ENCODE measurements around the gene CNTF.

CNTF gene

DNA sequence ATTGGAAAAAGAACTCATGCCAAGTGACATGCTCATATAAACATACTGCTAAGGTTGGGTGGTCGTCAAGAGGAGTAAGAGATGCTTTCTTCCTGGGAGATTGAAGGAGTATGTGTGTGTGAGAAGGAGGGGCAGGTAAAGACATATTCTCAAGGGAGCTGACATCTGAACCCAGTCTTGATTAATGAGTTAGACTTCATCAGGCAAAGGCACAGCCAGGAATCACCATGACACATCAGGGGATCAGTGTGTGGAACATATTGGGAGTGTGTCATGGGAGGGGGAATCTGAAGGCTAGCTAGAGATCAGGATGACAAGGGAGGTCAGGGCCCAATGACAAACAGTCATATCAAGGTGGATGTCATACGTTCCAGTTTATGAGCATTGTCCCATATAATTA, 14.9 kb downstream of the CNTF start:
- in situ Hi-C loops (cut with MboI; ENCODE audit: low pct_unique_long_range_greater_than_20kb, low sequenced_read_pairs): loop anchor here (25.0 kb wide), 1 partner anchor 275 kb away; no protein-coding TSS in a partner anchor
- no peak for DNase-seq

DNA sequence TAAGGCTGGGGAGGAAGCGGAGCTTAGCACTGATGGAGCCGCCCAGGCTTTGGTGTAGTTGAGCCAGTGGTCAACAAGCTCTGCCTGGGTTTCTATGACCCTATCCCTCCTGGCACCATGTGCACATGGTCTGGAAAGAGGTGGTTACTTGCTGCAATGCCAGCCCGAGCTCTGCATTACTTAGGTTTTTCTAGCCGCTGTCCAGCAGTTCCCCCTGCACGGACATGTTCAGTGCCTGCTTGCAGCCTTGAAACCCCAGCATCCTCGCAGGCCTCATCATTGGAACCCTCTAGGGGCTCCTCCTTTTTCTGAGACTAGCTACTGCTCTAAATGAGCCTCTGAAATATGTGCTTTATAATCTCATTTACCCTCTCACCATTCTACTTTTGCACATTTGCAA, 16.6 kb downstream of the CNTF start:
- DNase-seq: no peak
- in situ Hi-C loops (cut with MboI; ENCODE audit: low pct_unique_long_range_greater_than_20kb, low sequenced_read_pairs): loop anchor here (25.0 kb wide), 1 partner anchor 273 kb away; no protein-coding TSS in a partner anchor

DNA sequence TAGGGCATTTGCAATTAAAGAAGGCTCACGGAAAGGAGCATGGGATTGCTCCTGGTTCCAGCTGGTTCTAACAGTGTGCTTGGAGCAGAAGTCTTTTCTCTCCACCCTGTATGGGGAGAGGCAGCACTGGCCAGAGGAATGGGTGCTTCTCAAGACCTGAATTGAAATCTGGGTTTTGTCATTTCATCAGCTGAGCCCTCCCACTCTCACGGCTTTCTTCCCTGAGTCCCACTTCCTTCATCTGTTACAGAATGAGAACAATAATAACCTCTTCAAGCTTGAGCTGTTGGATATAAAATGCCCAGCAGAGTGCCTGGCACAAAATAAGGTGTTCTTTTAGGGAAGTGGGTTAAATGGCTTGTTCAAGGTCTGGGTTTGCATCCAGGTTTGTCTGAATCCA, 17.2 kb downstream of the CNTF start:
- in situ Hi-C loops (cut with MboI; ENCODE audit: low pct_unique_long_range_greater_than_20kb, low sequenced_read_pairs): loop anchor here (25.0 kb wide), 1 partner anchor 273 kb away; no protein-coding TSS in a partner anchor
- peak; percentile 18 for DNase-seq

DNA sequence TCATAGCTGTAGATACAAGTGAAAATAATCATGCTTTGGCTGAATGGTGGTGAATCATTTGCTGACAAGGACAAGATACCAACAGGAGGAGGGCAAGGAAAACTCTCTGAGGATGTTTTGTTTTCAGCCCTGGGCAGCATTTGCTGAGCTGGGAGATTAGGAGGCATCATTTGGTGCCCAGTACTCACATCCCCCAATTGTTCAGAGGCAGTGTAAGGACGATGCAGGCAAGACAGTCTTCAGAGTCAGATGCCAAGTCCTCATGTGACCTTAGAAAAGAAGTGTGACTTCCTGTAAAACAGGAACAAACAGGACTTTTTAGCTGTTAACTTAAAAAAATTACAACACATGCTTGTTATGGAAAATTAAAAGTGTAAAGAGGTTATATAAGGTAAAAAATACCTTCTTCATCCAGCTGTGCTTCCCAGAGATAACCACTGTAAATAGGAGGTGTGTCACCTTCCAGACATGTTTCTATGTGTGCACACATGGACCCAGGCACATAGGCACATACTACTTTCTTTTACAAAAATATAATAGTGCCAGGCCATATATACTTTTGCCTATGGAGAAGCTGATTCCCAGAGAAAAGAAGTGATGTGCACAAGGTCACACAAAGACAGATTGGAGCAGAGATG, 18.0 kb downstream of the CNTF start:
- peak; percentile 40 for DNase-seq
- in situ Hi-C loops (cut with MboI; ENCODE audit: low pct_unique_long_range_greater_than_20kb, low sequenced_read_pairs): loop anchor here (25.0 kb wide), 1 partner anchor 272 kb away; no protein-coding TSS in a partner anchor

DNA sequence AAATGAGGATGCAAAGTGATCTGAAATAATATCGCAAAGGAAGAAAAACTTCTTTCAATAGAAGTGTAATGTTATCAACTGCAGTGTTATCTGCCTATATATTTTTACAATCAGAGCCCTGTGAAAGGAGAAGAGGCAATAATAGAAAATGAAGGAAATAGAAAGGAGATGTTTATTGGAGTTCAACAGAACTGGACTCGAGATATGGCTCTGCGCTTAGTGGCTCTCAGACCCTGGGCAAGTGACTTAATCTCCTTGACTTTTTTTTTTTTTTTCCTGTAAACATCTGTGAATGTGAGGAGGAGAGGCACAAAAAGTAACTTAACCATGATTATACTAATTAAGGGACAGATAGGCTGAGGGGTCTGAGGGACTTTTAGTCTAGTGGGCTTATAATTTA, 18.9 kb downstream of the CNTF start:
- peak; percentile 15 for DNase-seq
- in situ Hi-C loops (cut with MboI; ENCODE audit: low pct_unique_long_range_greater_than_20kb, low sequenced_read_pairs): loop anchor here (25.0 kb wide), 1 partner anchor 271 kb away; no protein-coding TSS in a partner anchor

DNA sequence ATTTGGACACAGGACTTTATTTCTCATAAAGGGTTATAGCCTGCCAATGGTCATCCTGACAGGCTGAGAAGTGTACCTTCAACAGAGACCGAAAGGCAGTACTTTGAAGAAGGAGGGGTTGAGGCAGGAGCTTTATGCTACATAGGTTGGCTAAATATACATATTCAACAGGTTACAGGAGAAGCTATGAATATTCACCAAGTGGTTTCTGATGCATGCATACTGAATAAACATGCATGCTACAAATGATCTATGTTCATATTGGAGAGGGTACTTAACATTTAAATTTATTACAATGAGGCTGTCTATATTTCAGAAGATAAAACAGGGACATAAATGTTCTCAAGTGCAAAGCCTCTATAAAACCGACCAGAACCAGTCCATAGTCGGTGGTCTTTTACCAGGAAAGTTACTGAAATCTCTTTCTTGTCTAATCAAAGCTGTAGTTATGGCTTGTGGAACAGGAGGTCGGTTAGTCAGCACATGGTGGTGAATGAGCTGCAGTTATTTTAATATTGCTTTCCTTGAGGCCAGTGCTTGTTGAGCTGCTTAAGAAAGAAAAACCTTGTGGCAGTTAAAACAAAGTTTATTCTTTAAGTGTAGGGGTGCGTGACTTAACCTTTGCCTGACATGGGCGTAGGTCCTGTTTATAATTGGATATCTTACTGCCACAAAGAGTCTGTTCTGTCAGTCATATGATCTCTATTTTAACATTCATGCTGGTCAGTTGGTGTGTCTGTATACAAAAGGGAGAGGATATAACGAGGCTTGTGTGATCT, 19.5 kb downstream of the CNTF start:
- in situ Hi-C loops (cut with MboI; ENCODE audit: low pct_unique_long_range_greater_than_20kb, low sequenced_read_pairs): loop anchor here (25.0 kb wide), 1 partner anchor 270 kb away; no protein-coding TSS in a partner anchor

DNA sequence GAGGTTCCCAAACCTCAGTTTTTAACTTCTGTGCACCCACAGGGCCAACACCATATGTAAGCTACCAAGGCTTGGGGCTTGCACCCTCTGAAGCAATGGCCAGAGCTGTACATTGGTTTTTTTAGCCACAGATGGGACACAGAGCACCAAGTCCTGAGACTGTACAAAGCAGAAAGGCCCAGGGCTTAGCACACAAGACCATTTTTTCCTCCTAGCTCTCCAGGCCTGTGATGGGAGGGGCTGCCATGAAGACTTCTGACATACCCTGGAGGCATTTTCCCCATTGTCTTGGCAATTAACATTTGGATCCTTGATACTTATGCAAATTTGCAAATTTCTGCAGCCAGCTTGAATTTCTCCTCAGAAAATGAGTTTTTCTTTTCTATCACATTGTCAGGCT, 23.4 kb downstream of the CNTF start:
- in situ Hi-C loops (cut with MboI; ENCODE audit: low pct_unique_long_range_greater_than_20kb, low sequenced_read_pairs): loop anchor here (25.0 kb wide), 1 partner anchor 266 kb away; no protein-coding TSS in a partner anchor
- no peak for DNase-seq

More for the DNA sequence above, 19.5 kb downstream of the CNTF start:
- DNase-seq: no peak

DNA sequence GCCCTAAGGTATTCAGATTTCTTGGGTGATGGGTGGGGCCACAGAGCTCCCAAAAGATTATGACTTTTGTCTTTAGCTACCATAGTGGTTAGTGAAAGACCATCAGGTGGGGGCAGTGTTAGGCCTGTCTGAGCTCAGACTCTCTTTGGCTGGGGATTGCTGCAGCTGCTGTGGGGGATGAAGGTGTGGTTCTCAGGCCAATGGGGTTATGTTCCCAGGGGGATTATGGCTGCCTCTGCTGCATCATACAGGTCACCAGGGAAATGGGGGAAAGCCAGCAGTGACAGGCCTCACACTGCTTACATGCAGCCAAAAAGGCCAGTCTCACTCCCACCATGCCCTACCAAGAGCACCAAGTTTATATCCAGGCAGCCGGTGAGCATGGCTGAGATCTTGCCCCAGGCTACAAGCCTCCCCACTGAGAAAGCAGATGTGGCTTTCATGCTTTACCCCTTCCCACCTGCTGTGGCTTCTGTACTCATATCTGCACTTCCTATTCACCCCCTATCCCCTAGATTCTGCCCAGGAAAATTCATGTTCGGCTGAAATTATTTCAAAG, 24.8 kb downstream of the CNTF start:
- peak; percentile 38 for DNase-seq
- in situ Hi-C loops (cut with MboI; ENCODE audit: low pct_unique_long_range_greater_than_20kb, low sequenced_read_pairs): loop anchor here (25.0 kb wide), 1 partner anchor 265 kb away; no protein-coding TSS in a partner anchor

DNA sequence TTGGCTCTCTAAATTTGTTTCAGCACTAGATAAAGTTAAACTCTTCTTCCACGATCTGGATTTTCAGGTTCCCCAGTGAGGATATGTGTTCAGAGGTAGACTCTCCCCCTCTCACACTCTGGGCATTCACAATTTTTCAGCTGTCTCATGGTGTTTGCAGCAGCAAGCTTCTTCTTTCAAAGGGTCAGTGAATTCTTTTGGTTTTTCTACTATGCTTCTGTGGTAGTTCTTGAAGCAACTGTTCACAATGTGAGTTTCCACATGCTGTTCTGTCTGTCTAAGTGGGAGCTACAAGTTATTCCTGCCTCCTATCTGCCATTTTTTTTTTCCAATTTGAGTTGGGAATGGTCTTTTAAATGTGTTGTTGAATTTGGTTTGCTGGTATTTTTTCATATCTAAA, 25.4 kb downstream of the CNTF start:
- in situ Hi-C loops (cut with MboI; ENCODE audit: low pct_unique_long_range_greater_than_20kb, low sequenced_read_pairs): loop anchor here (25.0 kb wide), 1 partner anchor 264 kb away; no protein-coding TSS in a partner anchor
- no peak for DNase-seq

DNA sequence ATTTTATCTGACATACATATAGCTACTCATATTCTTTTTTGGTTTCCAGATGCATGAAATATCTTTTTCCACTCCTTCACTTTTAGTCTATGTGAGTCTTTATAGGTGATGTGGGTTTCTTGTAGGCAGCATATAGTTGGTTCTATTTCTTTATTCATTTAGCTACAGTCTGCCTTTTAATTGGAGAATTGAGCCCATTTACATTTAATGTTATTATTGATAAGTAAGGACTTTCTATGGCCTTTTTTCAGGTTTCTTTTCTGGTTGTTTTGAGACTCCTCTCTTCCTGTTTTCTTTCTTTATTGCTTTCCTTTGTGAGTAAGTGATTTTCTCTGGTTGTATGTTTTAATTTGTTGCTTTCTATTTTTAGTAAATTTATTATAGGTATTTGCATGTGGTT, 27.2 kb downstream of the CNTF start:
- in situ Hi-C loops (cut with MboI; ENCODE audit: low pct_unique_long_range_greater_than_20kb, low sequenced_read_pairs): loop anchor here (25.0 kb wide), 1 partner anchor 263 kb away; no protein-coding TSS in a partner anchor
- no peak for DNase-seq

DNA sequence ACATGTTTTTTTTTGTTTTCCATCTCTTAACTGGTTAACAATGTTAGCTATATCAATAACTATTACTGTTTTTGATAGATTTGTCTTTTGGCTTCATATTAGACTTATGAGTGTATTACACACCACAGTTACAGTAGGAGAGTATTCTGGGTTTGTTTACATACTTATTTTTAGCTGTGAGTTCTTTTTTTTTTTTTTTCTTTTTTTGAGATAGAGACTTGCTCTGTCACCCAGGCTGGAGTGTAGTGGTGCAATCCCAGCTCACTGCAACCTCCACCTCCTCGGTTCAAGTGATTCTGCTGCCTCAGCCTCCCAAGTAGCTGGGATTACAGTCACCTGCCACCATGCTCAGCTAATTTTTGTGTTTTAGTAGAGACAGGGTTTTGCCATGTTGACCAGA, 28.0 kb downstream of the CNTF start:
- DNase-seq: no peak
- in situ Hi-C loops (cut with MboI; ENCODE audit: low pct_unique_long_range_greater_than_20kb, low sequenced_read_pairs): no loop called here

DNA sequence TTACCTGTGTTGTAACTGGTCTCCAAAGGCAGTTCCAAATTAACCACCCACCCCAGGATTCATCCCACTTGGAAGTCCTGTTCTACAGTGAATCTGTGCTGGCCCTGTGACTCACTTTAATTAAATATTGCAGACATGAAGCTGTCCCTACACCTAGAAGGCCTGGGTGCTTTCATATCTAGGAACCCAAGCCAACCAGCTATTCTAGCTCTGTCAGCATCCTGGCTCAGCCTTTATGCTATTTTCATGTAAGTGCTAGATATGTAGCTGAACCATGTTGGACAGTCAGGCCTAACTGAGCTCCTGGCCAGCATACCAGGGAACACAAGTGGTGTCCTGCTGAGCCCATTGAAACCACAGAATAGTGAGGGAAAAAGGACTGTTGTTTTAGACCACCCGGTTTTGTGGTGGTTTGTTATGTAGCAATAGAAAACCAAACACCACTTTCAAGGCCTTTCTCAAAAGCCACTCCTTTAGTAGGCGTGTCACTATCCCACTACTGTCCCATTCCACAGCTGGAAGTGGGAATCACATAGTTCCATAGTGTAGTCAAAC, 30.3 kb downstream of the CNTF start:
- DNase-seq: no peak
- in situ Hi-C loops (cut with MboI; ENCODE audit: low pct_unique_long_range_greater_than_20kb, low sequenced_read_pairs): no loop called here

DNA sequence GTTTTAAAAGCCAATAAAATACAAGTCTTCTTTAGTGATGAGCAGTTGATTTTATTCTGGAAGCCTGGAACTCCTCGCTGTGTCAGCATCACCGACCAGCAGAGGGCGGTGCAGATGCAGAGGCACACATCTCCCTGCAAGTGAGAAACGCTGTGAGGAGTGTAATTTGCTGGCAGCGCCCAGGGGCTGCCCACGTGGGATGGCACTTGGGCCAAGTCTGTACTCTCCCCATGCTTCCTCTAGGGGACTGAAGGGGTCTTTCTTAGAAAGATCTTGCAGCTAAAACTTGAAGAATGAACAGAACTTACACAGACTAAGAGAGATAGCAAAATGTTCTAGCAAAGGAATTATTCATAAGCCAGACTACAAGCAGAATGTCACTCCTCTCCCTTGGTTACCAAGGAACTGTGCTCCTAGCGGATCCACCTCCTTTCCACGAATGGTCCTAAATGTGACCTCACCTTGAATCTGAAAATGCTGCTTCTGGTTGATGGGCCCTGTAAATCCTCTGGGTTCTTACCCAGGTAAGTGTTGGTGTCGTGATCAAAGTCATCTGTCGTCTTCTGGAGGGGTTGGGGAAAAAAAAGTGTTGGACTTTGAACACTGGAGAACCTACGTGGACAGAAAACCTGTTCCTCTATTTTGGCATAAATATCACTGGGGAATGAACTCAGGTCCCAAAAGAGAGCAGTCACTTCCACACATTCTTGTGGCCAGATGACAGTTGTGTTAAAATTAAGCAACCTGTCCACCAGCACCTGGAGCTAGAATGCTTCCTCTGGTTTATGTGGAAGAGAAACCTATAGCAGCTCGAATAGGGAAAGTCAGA, 31.8 kb downstream of the CNTF start:
- peak; percentile 84 for DNase-seq
- in situ Hi-C loops (cut with MboI; ENCODE audit: low pct_unique_long_range_greater_than_20kb, low sequenced_read_pairs): no loop called here

DNA sequence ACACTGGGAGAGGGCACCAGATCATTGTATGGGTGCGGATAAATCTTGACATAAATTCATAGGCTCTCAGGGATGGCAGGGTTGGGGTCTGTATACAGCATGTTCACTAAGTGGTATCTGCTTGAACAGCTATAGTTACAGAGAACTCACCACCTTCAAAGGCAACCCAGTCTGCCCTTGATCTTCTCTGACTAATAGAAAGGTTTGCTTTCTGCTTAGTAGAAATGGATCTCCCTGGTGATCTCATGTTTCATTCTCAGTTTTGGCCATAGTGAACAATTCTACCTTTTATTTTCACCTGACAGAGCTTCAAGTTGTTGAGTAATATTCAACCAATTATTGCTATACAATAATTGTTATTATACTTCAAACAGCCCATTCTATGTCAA, 32.4 kb downstream of the CNTF start:
- no peak for DNase-seq
- in situ Hi-C loops (cut with MboI; ENCODE audit: low pct_unique_long_range_greater_than_20kb, low sequenced_read_pairs): no loop called here

DNA sequence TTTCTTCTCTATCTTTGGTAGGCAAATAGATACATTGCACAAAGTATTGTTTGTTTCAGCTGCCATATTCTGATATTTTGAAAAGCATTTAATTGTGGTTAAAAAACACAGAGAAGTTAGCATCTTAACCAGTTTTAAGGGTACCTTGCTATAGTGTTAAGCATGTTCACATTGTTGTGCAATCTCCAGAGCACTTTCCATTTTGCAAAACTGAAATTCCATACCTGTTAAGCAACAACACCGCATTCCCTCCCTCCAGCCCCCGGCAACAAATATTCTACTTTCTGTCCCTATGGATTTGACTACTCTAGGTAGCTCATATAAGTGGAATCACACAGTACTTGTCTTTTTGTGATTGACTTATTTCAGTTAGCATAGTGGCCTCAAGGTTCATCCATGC, 33.9 kb downstream of the CNTF start:
- DNase-seq: no peak
- in situ Hi-C loops (cut with MboI; ENCODE audit: low pct_unique_long_range_greater_than_20kb, low sequenced_read_pairs): no loop called here

DNA sequence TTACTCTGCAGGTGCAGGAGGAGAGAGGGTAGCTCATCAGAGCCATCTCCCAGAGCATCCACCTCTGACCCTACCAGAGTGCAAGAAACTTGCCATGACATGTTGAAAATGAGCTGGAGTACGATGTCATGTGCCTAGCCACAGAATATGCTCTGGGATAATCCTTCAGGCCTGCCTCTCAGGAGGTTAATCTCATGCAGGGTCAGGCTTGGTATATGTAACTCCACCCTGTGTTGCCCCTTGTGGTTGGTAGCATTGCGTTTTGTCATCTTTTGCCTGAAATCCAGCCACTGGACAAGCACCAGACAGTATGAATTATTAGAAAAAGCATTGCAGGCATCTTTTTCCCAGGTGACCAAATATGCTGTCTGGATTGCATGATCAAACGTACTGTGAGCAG, 36.2 kb downstream of the CNTF start:
- no peak for DNase-seq
- in situ Hi-C loops (cut with MboI; ENCODE audit: low pct_unique_long_range_greater_than_20kb, low sequenced_read_pairs): no loop called here

DNA sequence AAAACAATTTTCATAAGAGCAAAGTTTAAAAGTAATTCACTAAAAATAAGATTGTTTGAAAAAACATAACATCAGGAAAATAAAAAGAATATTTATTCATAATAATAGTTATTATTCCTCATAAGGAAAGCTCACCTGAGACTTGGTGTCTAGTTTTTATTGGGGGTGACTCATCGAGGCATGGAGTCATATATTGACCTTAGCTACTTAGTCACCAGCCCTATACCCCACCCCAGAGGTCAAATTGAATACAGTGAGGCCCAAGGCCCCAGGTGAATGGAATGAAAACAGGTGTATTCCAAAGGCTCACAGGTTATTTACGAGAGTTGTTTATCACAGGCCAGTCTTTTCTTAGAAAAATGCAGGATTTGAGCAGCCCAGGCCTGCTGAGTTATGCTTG, 36.9 kb downstream of the CNTF start:
- DNase-seq: no peak
- in situ Hi-C loops (cut with MboI; ENCODE audit: low pct_unique_long_range_greater_than_20kb, low sequenced_read_pairs): no loop called here

DNA sequence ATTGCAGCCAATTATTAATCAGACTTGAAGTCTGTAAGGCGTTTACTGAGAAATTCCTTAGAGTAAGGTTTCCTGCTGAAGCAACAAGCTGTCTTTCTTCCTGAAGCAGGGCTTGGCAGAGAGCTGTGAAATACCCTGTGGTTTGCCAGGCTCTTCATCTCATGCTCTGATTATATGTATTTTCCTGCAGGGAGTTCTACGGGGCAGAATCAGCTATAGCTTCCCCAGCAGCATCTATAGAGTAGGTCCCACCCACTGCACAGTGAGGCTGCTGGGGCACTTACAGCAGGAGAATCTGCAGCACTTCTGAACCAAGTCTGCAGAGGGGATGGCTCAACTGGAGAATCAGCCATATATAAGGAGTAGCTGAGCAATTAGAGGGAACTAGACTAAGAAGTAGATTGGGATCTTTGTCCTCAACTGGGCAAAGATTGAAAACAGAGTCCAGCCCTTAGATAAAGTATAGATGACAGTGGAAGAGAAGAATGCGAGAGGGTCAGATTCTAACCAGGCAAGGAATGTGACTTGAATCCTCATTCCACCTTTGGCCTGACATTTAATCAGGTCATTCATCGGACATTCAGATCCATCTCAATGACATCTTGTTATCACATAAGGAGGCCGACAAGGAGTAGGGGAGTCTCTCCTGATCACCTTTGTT, 37.6 kb downstream of the CNTF start:
- in situ Hi-C loops (cut with MboI; ENCODE audit: low pct_unique_long_range_greater_than_20kb, low sequenced_read_pairs): no loop called here
- no peak for DNase-seq
